Memory B cell (primary cell): Measurements from ENCODE around the gene RAPGEF6.
A peak's percentile ranks its signal among the peaks of the same experiment; 100 is the strongest.
"Not testable (repeated sequence)": the region's sequence is repeated elsewhere in the genome, so short reads cannot be mapped to it uniquely, and the experiment has no call there.

Experiments used
- ATAC-seq: fragments of 150-1000 bp; cut with Tn5 transposase; 2 replicates; pipeline ENCODE4 v1.10.0; 2021; ENCODE audit warnings: low read depth, mild to moderate bottlenecking, moderate library complexity
- DNase-seq, 2 donors: peaks; one replicate each; pipeline ENCODE4 v3.0.0; 2022; ENCODE audit warnings: low spot score in 2 of 2
- H3K27ac Mint-ChIP-seq: one replicate; pipeline ENCODE4 v1.8.0; 2022; ENCODE audit warnings: mild to moderate bottlenecking, moderate library complexity, mixed read lengths
- H3K27me3 Mint-ChIP-seq: one replicate; pipeline ENCODE4 v1.8.0; 2022; ENCODE audit warnings: mixed read lengths
- H3K36me3 Mint-ChIP-seq: one replicate; pipeline ENCODE4 v1.8.0; 2022; ENCODE audit warnings: mild to moderate bottlenecking, mixed read lengths
- H3K4me1 Mint-ChIP-seq: one replicate; pipeline ENCODE4 v1.8.0; 2022; ENCODE audit warnings: mixed read lengths
- H3K4me3 Mint-ChIP-seq: one replicate; pipeline ENCODE4 v1.8.0; 2022; ENCODE audit warnings: mild to moderate bottlenecking, moderate library complexity, mixed read lengths
- H3K9me3 Mint-ChIP-seq: one replicate; pipeline ENCODE4 v1.8.0; 2022; ENCODE audit warnings: mixed read lengths

Gene RAPGEF6

GRCh38 chr5:131634996-131635683 lies at the start of gene RAPGEF6:
Gene RAPGEF6 (minus strand): TSS chr5:131635229. CDS start chr5:131635030, 199 bp downstream.
- no peaks in the 10 kb centered on the region for H3K27me3 Mint-ChIP-seq
- H3K4me1 Mint-ChIP-seq, result peaks cover 18% of the 10 kb centered on the region
- peak; percentile 91 to 94 for DNase-seq
- peak; percentile 84 for ATAC-seq
- peak within 1 kb of the TSS; percentile 97 for H3K4me3 Mint-ChIP-seq
- peak within 1 kb of the TSS; percentile 99 for H3K27ac Mint-ChIP-seq
- H3K9me3 Mint-ChIP-seq, result no peaks in the 10 kb centered on the region
- H3K36me3 Mint-ChIP-seq, result no peaks in the 10 kb centered on the region

GRCh38 chr5:131684595-131684994 lies 49.6 kb upstream of the RAPGEF6 start:
- DNase-seq (no peak), ATAC-seq (no peak)
- peaks cover 14% of the 10 kb centered on the region for H3K36me3 Mint-ChIP-seq
- H3K4me3 Mint-ChIP-seq, result no peak overlapping the region
- H3K27me3 Mint-ChIP-seq, result no peaks in the 10 kb centered on the region
- H3K4me1 Mint-ChIP-seq, result peaks cover 6% of the 10 kb centered on the region
- no peak overlapping the region for H3K27ac Mint-ChIP-seq
- no peaks in the 10 kb centered on the region for H3K9me3 Mint-ChIP-seq

- peak overlapping the region; percentile 34 for H3K4me3 Mint-ChIP-seq
- peaks cover 6% of the 10 kb centered on the region for H3K4me1 Mint-ChIP-seq
- H3K27me3 Mint-ChIP-seq, result no peaks in the 10 kb centered on the region
- DNase-seq, result no peak
- H3K27ac Mint-ChIP-seq, result no peak overlapping the region
- ATAC-seq, result no peak
- H3K36me3 Mint-ChIP-seq, result peaks cover 13% of the 10 kb centered on the region
- no peaks in the 10 kb centered on the region for H3K9me3 Mint-ChIP-seq
These were observed 49.0 kb upstream of the RAPGEF6 start for GRCh38 chr5:131684051-131684450.

GRCh38 chr5:131682826-131683225 lies 47.8 kb upstream of the RAPGEF6 start:
- ATAC-seq (peak; percentile 84), DNase-seq (no peak)
- H3K4me1 Mint-ChIP-seq, result peaks cover 6% of the 10 kb centered on the region
- H3K36me3 Mint-ChIP-seq, result peaks cover 6% of the 10 kb centered on the region
- no peaks in the 10 kb centered on the region for H3K27me3 Mint-ChIP-seq
- H3K27ac Mint-ChIP-seq, result peak overlapping the region; percentile 94
- H3K4me3 Mint-ChIP-seq, result peak overlapping the region; percentile 82
- no peaks in the 10 kb centered on the region for H3K9me3 Mint-ChIP-seq

- ATAC-seq, result no peak
- no peak for DNase-seq
- Mint-ChIP-seq H3K36me3 (peaks cover 8% of the 10 kb centered on the region), H3K4me1 (peaks cover 7% of the 10 kb centered on the region), H3K27me3 (no peaks in the 10 kb centered on the region), H3K4me3 (no peak overlapping the region), H3K27ac (peak overlapping the region; percentile 94), H3K9me3 (no peaks in the 10 kb centered on the region)
These were observed 47.1 kb upstream of the RAPGEF6 start for GRCh38 chr5:131682175-131682574.

GRCh38 chr5:131679911-131680310 lies 44.9 kb upstream of the RAPGEF6 start:
- H3K36me3 Mint-ChIP-seq, result peaks cover 23% of the 10 kb centered on the region
- no peaks in the 10 kb centered on the region for H3K27me3 Mint-ChIP-seq
- no peak overlapping the region for H3K4me3 Mint-ChIP-seq
- no peaks in the 10 kb centered on the region for H3K9me3 Mint-ChIP-seq
- DNase-seq (no peak), ATAC-seq (no peak)
- peaks cover 13% of the 10 kb centered on the region for H3K4me1 Mint-ChIP-seq
- no peak overlapping the region for H3K27ac Mint-ChIP-seq

GRCh38 chr5:131678273-131678672 lies 43.2 kb upstream of the RAPGEF6 start:
- DNase-seq, H3K9me3 Mint-ChIP-seq, H3K4me3 Mint-ChIP-seq, ATAC-seq, H3K27me3 Mint-ChIP-seq, H3K27ac Mint-ChIP-seq: not testable (repeated sequence)
- Mint-ChIP-seq H3K36me3 (peaks cover 25% of the 10 kb centered on the region), H3K4me1 (peaks cover 17% of the 10 kb centered on the region)

- DNase-seq (no peak), ATAC-seq (no peak)
- no peak overlapping the region for H3K4me3 Mint-ChIP-seq
- H3K27me3 Mint-ChIP-seq, result no peaks in the 10 kb centered on the region
- no peaks in the 10 kb centered on the region for H3K9me3 Mint-ChIP-seq
- peaks cover 21% of the 10 kb centered on the region for H3K4me1 Mint-ChIP-seq
- no peak overlapping the region for H3K27ac Mint-ChIP-seq
- peaks cover 30% of the 10 kb centered on the region for H3K36me3 Mint-ChIP-seq
These were observed 42.1 kb upstream of the RAPGEF6 start for GRCh38 chr5:131677115-131677514.

- Mint-ChIP-seq H3K9me3 (no peaks in the 10 kb centered on the region), H3K27ac (no peak overlapping the region), H3K27me3 (no peaks in the 10 kb centered on the region), H3K36me3 (peaks cover 41% of the 10 kb centered on the region), H3K4me3 (no peak overlapping the region), H3K4me1 (peaks cover 20% of the 10 kb centered on the region)
- DNase-seq, result no peak
- ATAC-seq, result no peak
These were observed 37.7 kb upstream of the RAPGEF6 start for GRCh38 chr5:131672776-131673175.

GRCh38 chr5:131671994-131672655 lies 37.1 kb upstream of the RAPGEF6 start:
- no peak overlapping the region for H3K4me3 Mint-ChIP-seq
- H3K4me1 Mint-ChIP-seq, result peaks cover 19% of the 10 kb centered on the region
- ATAC-seq (no peak), DNase-seq (no peak)
- H3K27me3 Mint-ChIP-seq, result no peaks in the 10 kb centered on the region
- H3K36me3 Mint-ChIP-seq, result peaks cover 38% of the 10 kb centered on the region
- peak overlapping the region; percentile 53 for H3K27ac Mint-ChIP-seq
- no peaks in the 10 kb centered on the region for H3K9me3 Mint-ChIP-seq

- H3K27ac Mint-ChIP-seq, result peak overlapping the region; percentile 54
- no peak for ATAC-seq
These were observed 36.4 kb upstream of the RAPGEF6 start for GRCh38 chr5:131671409-131671808.

GRCh38 chr5:131664929-131665328 lies 29.9 kb upstream of the RAPGEF6 start:
- DNase-seq (no peak), ATAC-seq (no peak)
- H3K4me3 Mint-ChIP-seq, result no peak overlapping the region
- H3K9me3 Mint-ChIP-seq, result peaks cover 8% of the 10 kb centered on the region
- H3K27me3 Mint-ChIP-seq, result no peaks in the 10 kb centered on the region
- no peaks in the 10 kb centered on the region for H3K4me1 Mint-ChIP-seq
- H3K27ac Mint-ChIP-seq, result no peak overlapping the region
- peaks cover 35% of the 10 kb centered on the region for H3K36me3 Mint-ChIP-seq

More at GRCh38 chr5:131671409-131671808, 36.4 kb upstream of the RAPGEF6 start:
- H3K4me1 Mint-ChIP-seq, result peaks cover 17% of the 10 kb centered on the region
- DNase-seq, result no peak
- H3K27me3 Mint-ChIP-seq, result no peaks in the 10 kb centered on the region
- peaks cover 35% of the 10 kb centered on the region for H3K36me3 Mint-ChIP-seq
- H3K4me3 Mint-ChIP-seq, result no peak overlapping the region
- no peaks in the 10 kb centered on the region for H3K9me3 Mint-ChIP-seq

GRCh38 chr5:131661933-131662332 lies 26.9 kb upstream of the RAPGEF6 start:
- Mint-ChIP-seq H3K36me3 (peaks cover 46% of the 10 kb centered on the region), H3K9me3 (peaks cover 14% of the 10 kb centered on the region), H3K4me1 (no peaks in the 10 kb centered on the region), H3K27me3 (no peaks in the 10 kb centered on the region), H3K4me3 (no peak overlapping the region), H3K27ac (no peak overlapping the region)
- DNase-seq, result no peak
- no peak for ATAC-seq

- Mint-ChIP-seq H3K9me3 (peaks cover 14% of the 10 kb centered on the region), H3K4me3 (no peak overlapping the region), H3K27ac (no peak overlapping the region), H3K36me3 (peaks cover 46% of the 10 kb centered on the region), H3K4me1 (no peaks in the 10 kb centered on the region), H3K27me3 (no peaks in the 10 kb centered on the region)
- ATAC-seq (no peak), DNase-seq (no peak)
These were observed 24.8 kb upstream of the RAPGEF6 start for GRCh38 chr5:131659841-131660240.
